ENCODE results near the gene RSPH1. TPM values are rescaled to one million over a fixed set of nuclear protein-coding genes. Genes with fewer than 3 reads are reported as not detected.

Gene RSPH1
- total RNA-seq, 1 donor from 2014 or later: 0.29 TPM

DNA sequence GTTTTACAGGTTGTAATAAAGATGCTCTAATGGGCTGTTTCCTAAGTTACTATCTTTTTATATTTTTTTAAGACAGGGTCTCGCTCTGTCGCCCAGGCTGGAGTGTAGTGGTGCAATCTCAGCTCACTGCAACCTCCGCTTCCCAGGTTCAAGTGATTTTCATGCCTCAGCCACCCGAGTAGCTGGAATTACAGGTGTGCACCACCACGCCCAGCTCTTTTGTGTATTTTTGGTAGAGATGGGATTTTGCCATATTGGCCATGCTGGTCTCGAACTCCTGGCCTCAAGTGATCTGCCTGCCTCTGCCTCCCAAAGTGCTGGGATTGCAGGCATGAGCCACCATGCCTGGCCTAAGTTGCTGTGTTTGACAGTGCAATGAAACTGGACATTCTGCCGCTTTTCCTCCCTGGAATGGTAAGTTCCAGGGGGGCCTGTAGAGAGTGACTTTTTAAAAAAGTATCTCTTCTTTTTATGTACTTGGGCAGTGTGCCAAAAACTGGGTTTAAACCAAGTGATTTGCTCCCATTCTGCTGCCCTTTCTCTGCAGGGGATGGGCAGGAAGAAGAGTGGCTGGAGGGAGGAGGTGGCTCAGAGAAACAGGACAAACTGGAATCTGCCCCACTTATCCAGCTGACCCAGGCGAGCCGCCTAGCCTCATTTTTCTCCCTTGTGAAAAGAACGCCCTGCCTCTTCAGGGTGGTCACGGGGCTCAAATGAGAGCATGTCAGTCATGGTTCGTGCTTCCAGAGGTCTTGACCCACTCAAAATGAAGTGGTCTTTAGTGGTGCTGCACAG lies 19.9 kb upstream of the RSPH1 start:
- no peak overlapping the region for H3K4me3 ChIP-seq (ENCODE audit: low read depth, low read length)
- TF ChIP-seq, protein P1, sequence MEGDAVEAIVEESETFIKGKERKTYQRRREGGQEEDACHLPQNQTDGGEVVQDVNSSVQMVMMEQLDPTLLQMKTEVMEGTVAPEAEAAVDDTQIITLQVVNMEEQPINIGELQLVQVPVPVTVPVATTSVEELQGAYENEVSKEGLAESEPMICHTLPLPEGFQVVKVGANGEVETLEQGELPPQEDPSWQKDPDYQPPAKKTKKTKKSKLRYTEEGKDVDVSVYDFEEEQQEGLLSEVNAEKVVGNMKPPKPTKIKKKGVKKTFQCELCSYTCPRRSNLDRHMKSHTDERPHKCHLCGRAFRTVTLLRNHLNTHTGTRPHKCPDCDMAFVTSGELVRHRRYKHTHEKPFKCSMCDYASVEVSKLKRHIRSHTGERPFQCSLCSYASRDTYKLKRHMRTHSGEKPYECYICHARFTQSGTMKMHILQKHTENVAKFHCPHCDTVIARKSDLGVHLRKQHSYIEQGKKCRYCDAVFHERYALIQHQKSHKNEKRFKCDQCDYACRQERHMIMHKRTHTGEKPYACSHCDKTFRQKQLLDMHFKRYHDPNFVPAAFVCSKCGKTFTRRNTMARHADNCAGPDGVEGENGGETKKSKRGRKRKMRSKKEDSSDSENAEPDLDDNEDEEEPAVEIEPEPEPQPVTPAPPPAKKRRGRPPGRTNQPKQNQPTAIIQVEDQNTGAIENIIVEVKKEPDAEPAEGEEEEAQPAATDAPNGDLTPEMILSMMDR (IDR thresholded peaks at IDR 0.05; ENCODE audit: insufficient read depth, low read length, poor library complexity, severe bottlenecking): no peak
- no peak for DNase-seq (ENCODE audit: low read depth)

DNA sequence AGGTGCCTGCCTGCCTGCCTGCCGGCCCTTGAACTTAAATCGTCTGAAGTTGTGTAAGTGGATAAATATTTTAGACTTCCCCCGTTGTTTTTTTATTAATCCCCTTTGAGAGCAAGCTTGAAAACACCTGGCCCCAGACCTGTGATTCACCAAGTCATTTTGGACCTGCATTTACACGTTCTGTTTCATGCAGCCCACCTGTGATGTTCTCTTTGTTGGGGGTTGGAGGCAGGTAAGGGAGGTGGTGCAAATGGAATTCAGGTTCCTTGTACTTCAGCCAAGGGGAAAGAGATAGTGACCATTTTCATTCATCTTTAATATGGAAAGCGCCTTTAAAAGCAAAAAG lies 18.8 kb upstream of the RSPH1 start:
- peak overlapping the region; percentile 75 for H3K4me3 ChIP-seq (ENCODE audit: low read depth, low read length)
- no peaks in the 10 kb centered on the region for H3K27me3 ChIP-seq (ENCODE audit: control insufficient read depth, insufficient read depth, low read length)
- DNase-seq (ENCODE audit: low read depth): no peak
- TF ChIP-seq, protein P1 (IDR thresholded peaks at IDR 0.05; ENCODE audit: insufficient read depth, low read length, poor library complexity, severe bottlenecking): no peak
- no peaks in the 10 kb centered on the region for H3K36me3 ChIP-seq (ENCODE audit: control insufficient read depth, insufficient read depth, low read length)

More for the DNA sequence above, 19.9 kb upstream of the RSPH1 start:
- no peaks in the 10 kb centered on the region for H3K36me3 ChIP-seq (ENCODE audit: control insufficient read depth, insufficient read depth, low read length)
- no peaks in the 10 kb centered on the region for H3K27me3 ChIP-seq (ENCODE audit: control insufficient read depth, insufficient read depth, low read length)

DNA sequence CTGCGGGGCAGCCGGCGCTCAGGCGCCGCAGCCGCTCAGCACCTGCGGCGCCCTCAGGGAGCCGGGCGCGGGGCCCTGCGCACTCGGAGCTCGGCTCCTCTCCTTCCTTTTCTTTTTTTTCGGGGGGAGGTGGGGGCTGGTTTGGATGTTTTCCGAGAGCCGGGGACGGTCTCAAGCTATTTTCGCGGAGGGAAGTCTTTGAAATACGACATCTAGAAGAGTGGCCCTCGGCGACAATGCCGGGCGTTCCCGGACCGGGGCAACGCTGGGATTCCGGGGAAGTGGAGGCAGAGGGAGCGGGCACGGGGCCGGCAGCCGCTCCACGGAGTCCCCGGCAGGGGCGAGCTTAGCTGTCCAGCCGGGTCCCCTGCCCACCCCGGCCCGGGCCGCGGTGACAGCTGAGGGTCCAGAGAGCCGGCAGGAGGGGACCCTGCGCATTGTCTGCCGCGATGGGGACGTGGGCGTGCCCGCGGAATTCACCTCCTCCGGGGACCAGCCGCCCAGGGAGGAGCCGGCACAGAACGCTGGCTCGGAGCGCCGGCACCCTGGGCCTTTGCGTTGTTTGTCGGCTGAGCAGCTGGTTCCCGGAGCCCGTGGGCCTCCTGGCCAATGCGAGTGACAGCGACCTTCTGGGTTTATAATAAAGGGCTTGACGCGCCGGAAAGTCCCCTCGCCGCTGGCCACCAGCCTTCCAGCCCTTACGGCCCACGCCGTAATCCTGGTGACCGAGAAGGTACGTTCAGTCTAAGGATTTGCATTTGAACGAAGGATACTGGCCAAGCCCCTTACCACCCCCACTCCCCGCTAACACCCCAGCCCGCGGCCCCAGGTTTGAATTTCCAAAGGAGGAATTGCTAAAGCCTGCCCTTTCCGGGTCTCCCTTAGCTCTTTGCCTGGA lies 18.2 kb upstream of the RSPH1 start:
- Histone ChIP-seq H3K27me3 (ENCODE audit: control insufficient read depth, insufficient read depth, low read length) (no peaks in the 10 kb centered on the region), H3K36me3 (ENCODE audit: control insufficient read depth, insufficient read depth, low read length) (no peaks in the 10 kb centered on the region), H3K4me3 (ENCODE audit: low read depth, low read length) (peak overlapping the region; percentile 75)
- TF ChIP-seq, protein P1 (IDR thresholded peaks at IDR 0.05; ENCODE audit: insufficient read depth, low read length, poor library complexity, severe bottlenecking): no peak
- DNase-seq (ENCODE audit: low read depth): no peak

DNA sequence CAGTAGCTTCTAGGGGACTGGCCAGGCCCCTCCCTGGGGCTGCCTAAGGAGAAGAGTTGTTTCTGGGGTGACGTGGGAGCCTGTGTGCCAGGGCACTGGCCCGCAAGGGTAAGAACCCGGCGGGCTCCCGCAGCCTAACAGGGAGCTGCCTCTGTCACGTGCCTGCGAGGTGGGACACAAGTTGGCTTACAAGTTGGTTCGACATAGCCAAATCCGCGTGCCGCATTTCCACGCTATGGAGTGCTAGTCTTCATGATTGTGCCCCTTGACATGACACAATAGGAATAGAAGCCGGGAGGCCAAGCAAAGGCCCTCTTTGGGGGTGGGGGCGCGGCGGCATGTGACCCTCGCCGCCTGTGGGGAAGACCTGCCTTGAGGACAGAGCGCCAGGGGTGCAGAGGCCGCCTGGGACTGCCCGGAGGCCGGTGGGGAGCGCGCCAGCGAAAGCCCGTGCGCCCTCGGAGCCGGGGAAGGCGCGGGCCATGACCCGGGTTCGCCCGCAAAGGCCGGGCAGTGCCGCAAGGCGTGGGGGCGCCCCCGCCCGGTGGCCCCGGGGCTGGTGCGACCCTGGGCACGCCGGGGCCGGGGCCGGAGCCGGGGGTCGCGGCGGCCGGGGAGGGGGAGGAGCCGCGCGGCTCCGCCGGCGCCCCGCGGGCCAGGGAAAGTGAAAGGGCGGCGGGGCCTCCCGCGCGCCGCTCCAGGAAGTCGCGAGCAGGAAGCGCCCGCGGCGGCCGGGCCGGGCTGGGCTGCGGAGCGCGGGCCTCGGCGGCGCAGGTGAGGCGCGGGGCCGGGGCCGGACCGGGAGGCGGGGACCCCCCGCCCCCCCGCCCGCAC lies 17.3 kb upstream of the RSPH1 start, which contains the start of gene SLC37A1:
TSS of gene SLC37A1 (plus strand) at position 702 of the 834 bp plus-strand sequence. CDS start 4,603 bp downstream, outside the sequence.
- Histone ChIP-seq H3K36me3 (ENCODE audit: control insufficient read depth, insufficient read depth, low read length) (no peaks in the 10 kb centered on the region), H3K4me3 (ENCODE audit: low read depth, low read length) (peak within 1 kb of the TSS; percentile 75), H3K27me3 (ENCODE audit: control insufficient read depth, insufficient read depth, low read length) (no peaks in the 10 kb centered on the region)
- TF ChIP-seq, protein P1 (IDR thresholded peaks at IDR 0.05; ENCODE audit: insufficient read depth, low read length, poor library complexity, severe bottlenecking): no peak
- DNase-seq (ENCODE audit: low read depth): no peak

DNA sequence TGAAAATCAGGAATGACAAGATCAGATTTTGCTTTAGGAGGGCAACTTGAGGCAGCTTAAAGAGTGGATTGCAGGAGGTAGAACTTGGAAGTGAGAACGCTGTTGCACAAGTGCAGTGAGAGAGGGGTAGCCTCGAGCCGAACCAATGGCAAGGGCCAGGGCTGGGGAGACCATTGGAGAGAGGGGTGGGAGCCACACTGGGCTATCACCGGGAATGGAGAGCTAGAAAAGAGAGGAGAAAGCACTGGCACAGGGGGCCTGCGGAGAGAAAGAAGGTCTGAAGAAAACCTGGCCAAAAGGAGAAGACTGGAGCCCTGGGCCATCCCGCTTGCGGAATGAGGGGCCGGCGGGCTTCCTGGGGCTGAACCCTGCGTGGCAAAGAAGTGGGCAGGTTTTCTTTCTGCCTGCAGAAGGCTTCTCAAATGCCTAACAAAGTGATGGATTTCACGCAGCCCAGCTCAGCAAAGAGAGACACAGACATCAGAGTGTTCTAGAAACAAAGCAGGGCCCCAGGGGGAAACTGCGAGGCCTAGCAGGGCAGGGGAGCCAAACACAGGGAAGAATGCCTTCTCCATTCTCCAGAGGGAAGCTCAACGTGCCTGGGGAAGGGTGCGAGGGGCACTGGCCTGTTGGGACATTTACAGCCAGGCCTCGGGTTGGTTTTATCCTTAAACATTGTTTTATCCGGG lies 16.5 kb upstream of the RSPH1 start:
- no peak for DNase-seq (ENCODE audit: low read depth)
- TF ChIP-seq, protein P1 (IDR thresholded peaks at IDR 0.05; ENCODE audit: insufficient read depth, low read length, poor library complexity, severe bottlenecking): no peak
- Histone ChIP-seq H3K4me3 (ENCODE audit: low read depth, low read length) (no peak overlapping the region), H3K36me3 (ENCODE audit: control insufficient read depth, insufficient read depth, low read length) (no peaks in the 10 kb centered on the region), H3K27me3 (ENCODE audit: control insufficient read depth, insufficient read depth, low read length) (no peaks in the 10 kb centered on the region)

All from kidney epithelial cell (primary cell).